B cell (primary cell): ENCODE data around the gene TRERF1. TPM values are rescaled to one million over a fixed set of nuclear protein-coding genes. Genes with fewer than 3 reads are reported as not detected.

ENCODE experiments used
- ATAC-seq: fragments of 200-7000 bp; cut with Tn5 transposase; one replicate; pipeline ENCODE4 v1.10.0; 2021; ENCODE audit warnings: low read depth, mild to moderate bottlenecking, moderate number of reproducible peaks, moderate library complexity
- CTCF ChIA-PET: fragments of 350-600 bp; sonication (Branson Sonifier 250); formaldehyde crosslinking; loops from one replicate; lab custom pipeline; 2021; ENCODE audit warnings: antibody characterized with exemption, inconsistent platforms; lab: Charles Lee
- POLR2A ChIA-PET: fragments of 350-600 bp; sonication (Branson Sonifier 250); formaldehyde crosslinking; loops from one replicate; lab custom pipeline; 2021; ENCODE audit warnings: antibody characterized with exemption; lab: Charles Lee
- DNase-seq: peaks from one replicate; pipeline ENCODE4 v3.0.0; 2013
- H2AFZ ChIP-seq: 2 replicates; pipeline ENCODE4 v1.6.1; 2012; ENCODE audit warnings: mild to moderate bottlenecking, low read depth, low read length; ENCODE audit not compliant: insufficient read depth, poor library complexity, severe bottlenecking
- H3K27ac ChIP-seq, 2 donors: 1 replicate in 1 of 2; 2 replicates in 1 of 2; pipeline ENCODE4 v1.5.1; 2012 to 2013; ENCODE audit warnings: low read length in 2 of 2, mild to moderate bottlenecking in 2 of 2, moderate library complexity in 1 of 2
- H3K27me3 ChIP-seq, 4 experiments: fragments of 200-600 bp in 1 of 4; sonication (generic) in 1 of 4; replicated peaks in 1 of 4; 1 replicate in 2 of 4; 2 replicates in 2 of 4; pipeline versions ENCODE4 v1.6.1 to v1.7.0; 2013 to 2016; ENCODE audit warnings: low read length in 3 of 4, mild to moderate bottlenecking in 2 of 4, mixed read lengths in 1 of 4, moderate library complexity in 1 of 4; ENCODE audit not compliant: insufficient read depth in 4 of 4, control insufficient read depth in 3 of 4; ENCODE audit errors: control extremely low read depth in 1 of 4
- H3K36me3 ChIP-seq, 2 experiments: replicated peaks in 1 of 2; 1 replicate in 1 of 2; 2 replicates in 1 of 2; pipeline versions ENCODE4 v1.6.1 to v1.7.1; 2013; ENCODE audit warnings: low read length in 1 of 2; ENCODE audit not compliant: insufficient read depth in 2 of 2, control insufficient read depth in 1 of 2; ENCODE audit errors: control extremely low read depth in 1 of 2, extremely low read depth in 1 of 2
- H3K4me1 ChIP-seq, 2 donors: fragments of 200-600 bp in 1 of 2; sonication (generic) in 1 of 2; 1 replicate in 1 of 2; 2 replicates in 1 of 2; pipeline versions ENCODE4 v1.5.1 to v1.6.1; 2013 to 2017; ENCODE audit warnings: low read length in 2 of 2; ENCODE audit not compliant: control insufficient read depth in 2 of 2, insufficient read depth in 2 of 2
- H3K4me2 ChIP-seq: replicated peaks from 2 replicates; pipeline ENCODE3; 2012; ENCODE audit warnings: mild to moderate bottlenecking, low read depth, low read length; ENCODE audit not compliant: poor library complexity, severe bottlenecking
- H3K4me3 ChIP-seq, 5 experiments: fragments of 200-600 bp in 1 of 5; sonication (generic) in 1 of 5; 1 replicate in 3 of 5; 2 replicates in 2 of 5; pipeline versions ENCODE4 v1.5.1 to v1.7.0; 2011 to 2016; ENCODE audit warnings: low read length in 4 of 5, mild to moderate bottlenecking in 4 of 5, low read depth in 2 of 5, control low read depth in 1 of 5, moderate library complexity in 1 of 5; ENCODE audit not compliant: insufficient read depth in 1 of 5; ENCODE audit errors: control extremely low read depth in 1 of 5, extremely low read depth in 1 of 5
- H3K79me2 ChIP-seq: fragments of 200-600 bp; sonication (generic); one replicate; pipeline ENCODE4 v1.6.0; 2016; ENCODE audit warnings: low read length; ENCODE audit not compliant: control insufficient read depth, insufficient read depth
- H3K9ac ChIP-seq: fragments of 200-600 bp; sonication (generic); 2 replicates; pipeline ENCODE4 v1.6.1; 2017; ENCODE audit warnings: mild to moderate bottlenecking, low read length, moderate library complexity
- H3K9me3 ChIP-seq, 3 donors: one replicate each; pipeline versions ENCODE4 v1.6.1 to v1.7.1; 2013; ENCODE audit warnings: low read length in 2 of 3; ENCODE audit not compliant: control insufficient read depth in 2 of 3, insufficient read depth in 1 of 3; ENCODE audit errors: control extremely low read depth in 1 of 3
- H4K20me1 ChIP-seq: 2 replicates; pipeline ENCODE4 v1.6.0; 2012; ENCODE audit warnings: mild to moderate bottlenecking, low read length; ENCODE audit not compliant: insufficient read depth, control insufficient read depth, poor library complexity, severe bottlenecking
- H3K27ac Mint-ChIP-seq: one replicate; pipeline ENCODE4 v1.8.0; 2021; ENCODE audit warnings: mixed read lengths
- H3K27me3 Mint-ChIP-seq: one replicate; pipeline ENCODE4 v1.8.0; 2021; ENCODE audit warnings: mixed read lengths
- H3K4me1 Mint-ChIP-seq: one replicate; pipeline ENCODE4 v1.8.0; 2021; ENCODE audit warnings: mixed read lengths
- H3K4me3 Mint-ChIP-seq: one replicate; pipeline ENCODE4 v1.8.0; 2021; ENCODE audit warnings: mixed read lengths
- H3K9me3 Mint-ChIP-seq: one replicate; pipeline ENCODE4 v1.8.0; 2022; ENCODE audit warnings: mixed read lengths; ENCODE audit not compliant: insufficient read depth
- CTCF ChIP-seq: fragments of 200-600 bp; IDR thresholded peaks from one replicate; pipeline ENCODE4 v1.8.0; 2022; ENCODE audit warnings: antibody characterized with exemption, mild to moderate bottlenecking
- EZH2 ChIP-seq: IDR thresholded peaks from 2 replicates; pipeline ENCODE4 v1.6.1; 2012; ENCODE audit warnings: borderline replicate concordance, low read depth, mild to moderate bottlenecking, moderate library complexity, low read length; ENCODE audit not compliant: insufficient read depth, poor library complexity, severe bottlenecking
- WGBS: methylation state at CpG from one replicate; pipeline ENCODE4 v1.1.5; 2013; ENCODE audit warnings: missing lambda C conversion rate; ENCODE audit not compliant: insufficient coverage; 5-methylcytosine and 5-hydroxymethylcytosine counted together
- intact Hi-C: fragments of 100-400 bp; cut with micrococcal nuclease; formaldehyde crosslinking; loops from one replicate; pipeline ENCODE4 v1.10.0; 2022
- polyA plus RNA-seq: library from polyadenylated mRNA; depleted of rRNA; stranded (reverse); fragments of >200 nt; gene quantifications from 2 replicates; pipeline ENCODE4 v1.2.3, GENCODE V29; 2012
- total RNA-seq, 2 donors: library from RNA; stranded (reverse); fragments of 120-200 nt in 1 of 2; gene quantifications; 1 replicate in 1 of 2; 2 replicates in 1 of 2; pipeline versions ENCODE4 v1.2.3 to v1.2.4, GENCODE V29; 2013 to 2022

TRERF1 gene
- total and polyA plus RNA-seq, 2 donors (not counting 1 experiment from before 2014, with no cell fraction given) = 3.5 to 6.7 TPM

GRCh38 chr6:42237857-42238256 is 213.9 kb downstream of the TRERF1 start:
- H3K27me3 Mint-ChIP-seq = no peaks in the 10 kb centered on the region
- TF ChIP-seq CTCF (no peak), EZH2 (no peak)
- no peaks in the 10 kb centered on the region for H4K20me1 ChIP-seq
- H3K79me2 ChIP-seq = no peaks in the 10 kb centered on the region
- CTCF ChIA-PET = no interaction called here
- no peaks in the 10 kb centered on the region for H3K9me3 ChIP-seq
- intact Hi-C loops = no loop called here
- no CpG with 5 or more reads among the region's 1 CpG for WGBS
- no peak overlapping the region for H3K27ac ChIP-seq
- H2AFZ ChIP-seq = no peak overlapping the region
- POLR2A ChIA-PET = no interaction called here
- no peak overlapping the region for H3K4me3 ChIP-seq
- H3K4me3 Mint-ChIP-seq = no peak overlapping the region
- no peaks in the 10 kb centered on the region for H3K27me3 ChIP-seq
- no peak overlapping the region for H3K27ac Mint-ChIP-seq
- H3K9me3 Mint-ChIP-seq = no peaks in the 10 kb centered on the region
- H3K4me2 ChIP-seq = no peak overlapping the region
- no peaks in the 10 kb centered on the region for H3K4me1 ChIP-seq
- no peaks in the 10 kb centered on the region for H3K36me3 ChIP-seq
- H3K9ac ChIP-seq = no peak overlapping the region
- no peaks in the 10 kb centered on the region for H3K4me1 Mint-ChIP-seq
- DNase-seq = no peak
- ATAC-seq = no peak

DNA sequence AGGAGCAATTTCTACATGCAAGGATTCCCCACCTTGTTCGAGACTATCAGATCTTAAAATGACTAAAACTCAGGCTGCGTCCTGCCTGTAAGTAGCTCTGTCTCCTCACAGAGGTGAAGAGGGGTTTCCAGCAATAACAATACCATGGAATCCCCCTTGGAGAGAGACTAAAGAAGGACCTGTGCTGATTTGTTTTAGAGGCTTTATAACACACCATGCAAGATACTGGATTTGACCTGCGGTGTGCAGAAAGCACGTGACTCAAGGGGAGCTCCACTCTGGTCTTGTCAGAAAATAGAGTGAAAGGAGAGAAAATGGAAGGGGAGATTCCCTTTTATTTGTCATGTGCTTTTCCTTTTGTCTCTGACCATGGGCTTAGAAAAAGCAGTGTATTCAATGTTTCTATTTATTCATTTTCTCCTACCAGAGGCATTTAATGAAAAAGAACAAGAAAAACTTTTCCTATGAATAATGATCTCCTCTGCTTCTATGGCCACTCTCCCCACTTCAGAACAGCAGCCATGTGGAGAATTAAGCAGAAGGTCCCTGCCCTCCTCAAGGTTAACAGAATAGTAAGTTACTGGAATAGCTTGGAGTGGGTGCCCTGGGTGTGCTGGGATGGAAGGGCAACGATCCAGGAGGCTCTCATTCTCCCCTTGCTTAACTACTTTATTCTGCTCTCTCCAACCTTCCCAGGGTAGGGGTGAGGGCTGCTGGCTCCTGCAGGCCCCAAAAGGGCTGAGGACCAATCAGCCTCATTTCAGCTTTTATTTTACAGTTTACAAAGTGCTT is 214.8 kb downstream of the TRERF1 start:
- intact Hi-C loops = no loop called here
- Histone ChIP-seq H3K27me3 (no peaks in the 10 kb centered on the region), H3K79me2 (no peaks in the 10 kb centered on the region), H3K9ac (no peak overlapping the region), H4K20me1 (no peaks in the 10 kb centered on the region), H3K4me1 (no peaks in the 10 kb centered on the region), H3K4me2 (no peak overlapping the region), H3K36me3 (no peaks in the 10 kb centered on the region), H3K27ac (no peak overlapping the region), H3K4me3 (no peak overlapping the region), H2AFZ (no peak overlapping the region), H3K9me3 (no peaks in the 10 kb centered on the region)
- CTCF ChIA-PET = interaction anchor here (2.6 kb wide), 1 partner anchor 311 kb away, joined by 7 read pairs; no protein-coding TSS in a partner anchor
- H3K27me3 Mint-ChIP-seq = no peaks in the 10 kb centered on the region
- no peak for ATAC-seq
- POLR2A ChIA-PET = no interaction called here
- DNase-seq = no peak
- TF ChIP-seq EZH2 = no peak
- no peak for TF ChIP-seq CTCF
- WGBS = 61% methylated on average over 2 of the region's 5 CpGs
- no peak overlapping the region for H3K4me3 Mint-ChIP-seq
- no peak overlapping the region for H3K27ac Mint-ChIP-seq
- no peaks in the 10 kb centered on the region for H3K4me1 Mint-ChIP-seq
- H3K9me3 Mint-ChIP-seq = no peaks in the 10 kb centered on the region
